Thoracic aorta (tissue), 2 donors: Measurements from ENCODE around the gene HSPB1. TPM values are rescaled to one million over a fixed set of nuclear protein-coding genes. Genes with fewer than 3 reads are reported as not detected.

Source experiments
- ATAC-seq: fragments of 150-250 bp; one replicate; pipeline ENCODE4 v1.8.0; 2017; ENCODE audit warnings: low read depth; ENCODE audit not compliant: insufficient number of reproducible peaks, low FRiP score
- DNase-seq: peaks from one replicate; pipeline ENCODE4 v3.0.0-alpha.2; 2020; ENCODE audit warnings: low spot score
- H3K27ac ChIP-seq, 2 donors: fragments of 200-600 bp; sonication (generic); 1 replicate in 1 of 2; 2 replicates in 1 of 2; pipeline ENCODE4 v1.5.1; 2016; ENCODE audit warnings: mild to moderate bottlenecking in 2 of 2, moderate library complexity in 2 of 2
- H3K27me3 ChIP-seq: fragments of 200-600 bp; sonication (generic); replicated peaks from 2 replicates; pipeline ENCODE4 v1.6.0; 2016; ENCODE audit warnings: mild to moderate bottlenecking; ENCODE audit not compliant: insufficient read depth
- H3K36me3 ChIP-seq: fragments of 200-600 bp; sonication (generic); one replicate; pipeline ENCODE4 v1.5.1; 2016
- H3K4me1 ChIP-seq, 2 donors: fragments of 200-600 bp; sonication (generic); 1 replicate in 1 of 2; 2 replicates in 1 of 2; pipeline versions ENCODE4 v1.5.1 to v1.6.0; 2016; ENCODE audit warnings: low read depth in 2 of 2, mild to moderate bottlenecking in 1 of 2; ENCODE audit not compliant: control insufficient read depth in 1 of 2
- H3K4me3 ChIP-seq: fragments of 200-600 bp; sonication (generic); 2 replicates; pipeline ENCODE4 v1.5.1; 2016; ENCODE audit warnings: mild to moderate bottlenecking
- H3K9me3 ChIP-seq: fragments of 200-600 bp; sonication (generic); 2 replicates; pipeline ENCODE4 v1.5.1; 2016
- CTCF ChIP-seq: fragments of 200-600 bp; sonication (generic); IDR thresholded peaks from one replicate; pipeline ENCODE4 v1.5.1; 2019; ENCODE audit warnings: antibody characterized with exemption
- total RNA-seq, 2 donors: library from RNA; depleted of rRNA; stranded (reverse); fragments of >200 nt; gene quantifications; one replicate each; pipeline versions ENCODE4 v1.1.0 to v1.2.3, GENCODE V29; 2016

HSPB1 gene
- total RNA-seq, 2 donors from 2014 or later = 1,835 to 2,623 TPM

- no peak for DNase-seq
- peaks cover 9% of the 10 kb centered on the region for H3K36me3 ChIP-seq
- H3K27me3 ChIP-seq = no peaks in the 10 kb centered on the region
- no peak overlapping the region for H3K4me3 ChIP-seq
- H3K4me1 ChIP-seq = peaks cover 22 to 51% of the 10 kb centered on the region in 2 donors
- no peak for TF ChIP-seq CTCF
- no peak for ATAC-seq
- H3K27ac ChIP-seq = no peak overlapping the region
- no peaks in the 10 kb centered on the region for H3K9me3 ChIP-seq
These were observed 48.9 kb downstream of the HSPB1 start for GRCh38 chr7:76351372-76351771.

GRCh38 chr7:76352193-76352592 lies 49.7 kb downstream of the HSPB1 start:
- Histone ChIP-seq H3K27me3 (no peaks in the 10 kb centered on the region), H3K36me3 (peaks cover 1% of the 10 kb centered on the region), H3K27ac (no peak overlapping the region), H3K4me1 (peaks cover 27 to 54% of the 10 kb centered on the region in 2 donors), H3K9me3 (no peaks in the 10 kb centered on the region), H3K4me3 (no peak overlapping the region)
- TF ChIP-seq CTCF = no peak
- ATAC-seq (no peak), DNase-seq (no peak)

- Histone ChIP-seq H3K9me3 (no peaks in the 10 kb centered on the region), H3K4me1 (peaks cover 30 to 57% of the 10 kb centered on the region in 2 donors), H3K27ac (no peak overlapping the region), H3K4me3 (no peak overlapping the region), H3K27me3 (no peaks in the 10 kb centered on the region), H3K36me3 (no peaks in the 10 kb centered on the region)
- ATAC-seq (no peak), DNase-seq (no peak)
- no peak for TF ChIP-seq CTCF
These were observed 51.3 kb downstream of the HSPB1 start for GRCh38 chr7:76353744-76354143.

Other genes with a start within 250 kb of the HSPB1 start
- gene SRRM3, start 100.8 kb upstream of the HSPB1 start, total RNA-seq = 1 to 10 TPM; 1.6 to 4.3 TPM
- 100 to 1,000 TPM in 1 of 2 donors, 10 to 100 TPM in 1; 63.2 to 129 TPM for gene YWHAG, start 56.3 kb downstream of the HSPB1 start, total RNA-seq
- gene SSC4D, start 107.0 kb downstream of the HSPB1 start, total RNA-seq = 1 to 10 TPM; 1.5 to 3.2 TPM
- 1 to 10 TPM; 1.6 TPM for gene ZP3, start 122.3 kb downstream of the HSPB1 start, total RNA-seq
- 10 to 100 TPM; 19.1 to 21.3 TPM for gene DTX2, start 159.0 kb downstream of the HSPB1 start, total RNA-seq
- 1 to 10 TPM; 3.9 to 5.1 TPM for gene UPK3B, start 207.9 kb downstream of the HSPB1 start, total RNA-seq
- gene SPDYE16, start 240.6 kb downstream of the HSPB1 start, total RNA-seq = 1 to 10 TPM in 1 of 2 donors, under 1 TPM in 1; 0.28 to 1.4 TPM